Measurements from ENCODE around the gene NAMPT. TPM values are rescaled to one million over a fixed set of nuclear protein-coding genes. Genes with fewer than 3 reads are reported as not detected.
A peak's percentile ranks its signal among the peaks of the same experiment; 100 is the strongest.

NAMPT gene
- total and polyA plus RNA-seq, 8 donors = 32.6 to 425 (median 41.0) TPM

DNA sequence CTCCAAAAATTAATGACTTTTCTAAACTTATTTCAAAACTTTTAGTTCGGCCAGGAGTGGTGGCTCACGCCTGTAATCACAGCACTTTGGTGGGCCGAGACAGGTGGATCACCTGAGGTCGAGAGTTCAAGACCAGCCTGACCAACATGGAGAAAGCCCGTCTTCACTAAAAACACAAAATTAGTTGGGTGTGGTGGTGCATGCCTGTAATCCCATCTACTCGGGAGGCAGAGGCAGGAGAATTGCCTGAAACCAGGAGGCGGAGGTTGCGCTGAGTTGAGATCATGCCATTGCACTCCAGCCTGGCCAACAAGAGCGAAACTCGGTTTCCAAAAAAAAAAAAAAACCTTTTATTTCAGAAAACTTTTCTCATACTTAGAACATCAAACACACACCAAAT lies 8.3 kb downstream of the NAMPT start:
- no peaks in the 10 kb centered on the region for H3K27me3 ChIP-seq
- intact Hi-C loops (cut with DNase I) = no loop called here
- no peak overlapping the region for H3K27ac ChIP-seq
- H3K4me3 ChIP-seq = no peak overlapping the region
- DNase-seq (no peak), ATAC-seq (no peak)
- peaks cover 0 to 77% of the 10 kb centered on the region in 2 donors for H3K36me3 ChIP-seq
- peaks cover under 1 to 99% of the 10 kb centered on the region in 2 donors for H3K4me1 ChIP-seq
- TF ChIP-seq, protein P1, sequence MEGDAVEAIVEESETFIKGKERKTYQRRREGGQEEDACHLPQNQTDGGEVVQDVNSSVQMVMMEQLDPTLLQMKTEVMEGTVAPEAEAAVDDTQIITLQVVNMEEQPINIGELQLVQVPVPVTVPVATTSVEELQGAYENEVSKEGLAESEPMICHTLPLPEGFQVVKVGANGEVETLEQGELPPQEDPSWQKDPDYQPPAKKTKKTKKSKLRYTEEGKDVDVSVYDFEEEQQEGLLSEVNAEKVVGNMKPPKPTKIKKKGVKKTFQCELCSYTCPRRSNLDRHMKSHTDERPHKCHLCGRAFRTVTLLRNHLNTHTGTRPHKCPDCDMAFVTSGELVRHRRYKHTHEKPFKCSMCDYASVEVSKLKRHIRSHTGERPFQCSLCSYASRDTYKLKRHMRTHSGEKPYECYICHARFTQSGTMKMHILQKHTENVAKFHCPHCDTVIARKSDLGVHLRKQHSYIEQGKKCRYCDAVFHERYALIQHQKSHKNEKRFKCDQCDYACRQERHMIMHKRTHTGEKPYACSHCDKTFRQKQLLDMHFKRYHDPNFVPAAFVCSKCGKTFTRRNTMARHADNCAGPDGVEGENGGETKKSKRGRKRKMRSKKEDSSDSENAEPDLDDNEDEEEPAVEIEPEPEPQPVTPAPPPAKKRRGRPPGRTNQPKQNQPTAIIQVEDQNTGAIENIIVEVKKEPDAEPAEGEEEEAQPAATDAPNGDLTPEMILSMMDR (IDR thresholded peaks at IDR 0.05) = no peak
- H3K9me3 ChIP-seq = no peaks in the 10 kb centered on the region

DNA sequence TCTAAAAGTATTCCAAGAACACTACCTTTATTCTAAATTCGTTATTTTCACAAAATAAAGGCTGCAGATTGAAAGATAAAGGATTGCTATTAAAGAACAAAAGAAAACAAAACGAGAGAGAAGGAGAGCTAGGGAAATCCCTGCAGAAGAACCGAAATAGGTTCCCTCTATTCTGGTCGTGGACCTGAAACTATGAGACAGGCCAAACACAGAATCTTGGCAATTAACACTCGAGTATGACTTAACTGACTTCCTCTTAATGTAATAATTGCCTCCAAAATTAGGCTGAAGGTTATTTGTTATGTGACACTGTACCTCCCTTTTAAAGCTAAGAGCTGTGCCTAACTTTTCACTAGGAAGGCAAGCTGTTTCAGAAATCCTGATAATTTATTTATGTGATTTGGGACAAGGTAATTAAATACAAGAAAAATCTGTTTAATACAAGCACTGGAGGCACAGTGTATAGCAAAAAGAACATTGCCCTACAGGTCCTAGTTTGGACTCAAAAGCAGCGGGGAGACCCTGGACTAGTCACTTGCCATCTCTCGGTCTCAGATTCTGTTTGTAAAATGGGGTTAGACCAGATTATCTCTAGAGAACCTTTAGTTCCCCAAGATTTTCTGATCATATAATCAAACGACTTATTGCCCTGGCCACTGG lies 11.6 kb downstream of the NAMPT start:
- peaks cover 0 to 100% of the 10 kb centered on the region in 2 donors for H3K36me3 ChIP-seq
- H3K9me3 ChIP-seq = no peaks in the 10 kb centered on the region
- peak overlapping the region in 1 of 2 donors; percentile 15 for H3K27ac ChIP-seq
- TF ChIP-seq, protein P1 (IDR thresholded peaks at IDR 0.05) = no peak
- DNase-seq (no peak), ATAC-seq (no peak)
- no peaks in the 10 kb centered on the region for H3K27me3 ChIP-seq
- peaks cover 0 to 89% of the 10 kb centered on the region in 2 donors for H3K4me1 ChIP-seq
- intact Hi-C loops (cut with DNase I) = no loop called here
- no peak overlapping the region for H3K4me3 ChIP-seq

DNA sequence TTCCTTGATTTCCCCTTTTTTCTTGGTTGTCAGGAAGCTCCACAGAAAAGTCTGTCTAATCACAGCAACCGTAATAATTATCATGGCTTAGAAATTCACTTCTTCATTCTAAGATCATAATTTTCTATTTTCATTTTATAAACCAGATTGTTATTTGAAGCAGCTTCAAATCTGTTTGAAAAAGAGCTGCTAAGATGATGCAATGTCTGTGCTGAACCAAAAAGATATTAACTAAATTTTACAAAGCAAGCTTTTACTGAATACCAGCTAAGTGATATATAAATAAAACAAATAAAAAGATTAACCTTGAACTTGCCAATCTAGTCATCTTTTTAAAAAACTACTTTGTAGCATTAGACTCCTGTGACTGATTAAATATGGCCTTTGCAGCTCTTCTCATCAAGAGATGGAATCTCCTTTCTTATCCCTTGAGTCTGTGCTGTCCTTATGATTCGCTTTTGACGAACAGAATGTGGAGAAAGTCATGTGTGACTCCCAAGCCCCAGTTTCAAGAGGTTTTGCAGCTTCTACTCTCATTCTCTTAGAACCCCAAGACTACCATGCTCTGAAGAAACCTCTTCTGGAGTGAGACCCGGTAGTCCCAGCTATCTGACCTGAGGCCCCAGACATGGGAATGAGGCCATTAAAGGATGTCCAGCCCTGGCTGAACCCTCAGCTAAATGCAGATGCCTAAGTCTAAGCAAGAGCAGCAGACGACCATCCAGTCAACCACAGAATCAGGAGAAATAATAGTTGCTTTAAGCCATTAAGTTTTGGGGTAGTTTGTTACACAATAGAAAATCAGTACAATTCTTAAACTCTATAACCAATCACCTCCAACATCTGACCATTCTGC lies 14.4 kb downstream of the NAMPT start:
- DNase-seq (no peak), ATAC-seq (no peak)
- Histone ChIP-seq H3K9me3 (no peaks in the 10 kb centered on the region), H3K27ac (peak overlapping the region in 1 of 2 donors; percentile 37), H3K4me1 (peaks cover 0 to 61% of the 10 kb centered on the region in 2 donors), H3K27me3 (no peaks in the 10 kb centered on the region), H3K36me3 (peaks cover 0 to 100% of the 10 kb centered on the region in 2 donors), H3K4me3 (no peak overlapping the region)
- TF ChIP-seq, protein P1 (IDR thresholded peaks at IDR 0.05) = no peak
- intact Hi-C loops (cut with DNase I) = no loop called here

DNA sequence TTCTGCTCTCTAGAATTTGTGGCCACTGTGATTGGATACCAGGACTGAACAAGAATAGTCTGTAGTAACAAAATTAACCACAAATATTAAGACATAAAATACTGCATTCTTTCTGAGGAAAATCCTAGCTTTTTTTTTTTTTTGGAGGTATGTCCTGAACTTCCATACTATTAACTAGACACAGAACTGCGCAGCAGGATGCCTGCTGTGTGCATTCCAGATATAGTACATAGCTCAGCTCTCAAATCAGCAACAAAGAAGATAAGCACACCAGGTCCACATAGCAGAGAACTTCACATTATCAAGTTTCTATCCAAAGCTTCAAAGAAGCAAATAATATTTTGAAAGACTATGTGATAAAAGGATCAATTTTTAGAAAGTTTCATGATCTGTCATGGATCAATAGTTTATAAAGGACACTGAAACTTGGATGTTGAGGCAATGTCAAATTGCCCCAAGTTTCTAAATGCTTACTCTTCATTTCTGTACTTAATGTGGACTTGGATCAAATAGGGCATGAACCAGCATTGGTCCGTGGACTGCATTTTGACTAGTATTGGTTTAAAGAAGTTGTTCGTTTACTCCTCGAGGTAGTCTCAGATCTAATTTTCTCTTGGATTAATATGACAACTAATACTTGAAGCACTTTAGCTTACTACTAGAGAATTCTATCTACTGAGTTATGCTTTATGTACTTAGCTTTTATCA lies 15.4 kb downstream of the NAMPT start:
- DNase-seq (no peak), ATAC-seq (no peak)
- Histone ChIP-seq H3K27ac (peak overlapping the region in 1 of 2 donors; percentile 8), H3K27me3 (no peaks in the 10 kb centered on the region), H3K9me3 (no peaks in the 10 kb centered on the region), H3K4me1 (peaks cover 0 to 59% of the 10 kb centered on the region in 2 donors), H3K4me3 (no peak overlapping the region), H3K36me3 (peaks cover 0 to 100% of the 10 kb centered on the region in 2 donors)
- TF ChIP-seq, protein P1 (IDR thresholded peaks at IDR 0.05) = no peak
- intact Hi-C loops (cut with DNase I) = no loop called here

Data from left lung (tissue), 10 donors.